H1 (cell line): ENCODE measurements around the gene ACBD6. TPM values are rescaled to one million over a fixed set of nuclear protein-coding genes. Genes with fewer than 3 reads are reported as not detected.
A peak's percentile ranks its signal among the peaks of the same experiment; 100 is the strongest.

Source experiments
- CTCF ChIA-PET: fragments of 300-600 bp; sonication (Branson Sonifier 250); formaldehyde crosslinking; loops from one replicate; lab custom pipeline; 2021; ENCODE audit not compliant: partially characterized antibody; lab: Charles Lee
- POLR2A ChIA-PET: fragments of 300-600 bp; sonication (Branson Sonifier 250); formaldehyde crosslinking; loops from one replicate; lab custom pipeline; 2021; ENCODE audit warnings: inconsistent platforms; ENCODE audit not compliant: partially characterized antibody; lab: Charles Lee
- DNase-seq, 2 experiments: peaks; one replicate each; pipeline versions ENCODE4 v3.0.0 to v3.0.0-alpha.2; 2010 to 2022; ENCODE audit warnings: low spot score in 2 of 2, low read depth in 1 of 2, mixed read lengths in 1 of 2
- FAIRE-seq: peaks from 2 replicates; lab custom pipeline; 2011; peaks lifted over from hg19 to GRCh38; lab: Jason Lieb, UNC
- H2AFZ ChIP-seq: 2 replicates; pipeline ENCODE4 v1.8.1; 2012; ENCODE audit warnings: low read length, inconsistent platforms
- H2AK5ac ChIP-seq: 2 replicates; pipeline ENCODE4 v1.6.1; 2013; ENCODE audit warnings: low read depth, low read length
- H2BK120ac ChIP-seq: replicated peaks from 2 replicates; pipeline ENCODE3; 2013; ENCODE audit warnings: low read depth, low read length, inconsistent platforms
- H2BK12ac ChIP-seq: 2 replicates; pipeline ENCODE4 v1.6.1; 2013; ENCODE audit warnings: low read depth, low read length
- H2BK15ac ChIP-seq: 2 replicates; pipeline ENCODE4 v1.6.1; 2013; ENCODE audit warnings: low read length
- H2BK20ac ChIP-seq: 2 replicates; pipeline ENCODE4 v1.6.1; 2013; ENCODE audit warnings: low read length
- H2BK5ac ChIP-seq: 2 replicates; pipeline ENCODE4 v1.6.1; 2013; ENCODE audit warnings: low read depth, low read length
- H3K14ac ChIP-seq: 2 replicates; pipeline ENCODE4 v1.6.1; 2013; ENCODE audit warnings: inconsistent platforms; ENCODE audit not compliant: insufficient read length
- H3K18ac ChIP-seq: 2 replicates; pipeline ENCODE4 v1.6.1; 2013; ENCODE audit warnings: low read length; ENCODE audit errors: extremely low read depth
- H3K23ac ChIP-seq: 2 replicates; pipeline ENCODE4 v1.6.1; 2013; ENCODE audit warnings: inconsistent platforms; ENCODE audit not compliant: insufficient read length
- H3K23me2 ChIP-seq: 2 replicates; pipeline ENCODE4 v1.6.1; 2013; ENCODE audit warnings: low read depth, low read length
- H3K27ac ChIP-seq: 2 replicates; pipeline ENCODE4 v1.6.1; 2011; ENCODE audit warnings: low read depth, low read length, inconsistent platforms
- H3K27me3 ChIP-seq, 4 experiments: replicated peaks in 1 of 4; 1 replicate in 1 of 4; 2 replicates in 3 of 4; pipeline versions ENCODE4 v1.6.1 to v1.8.1; 2011 to 2013; ENCODE audit warnings: low read length in 3 of 4, mild to moderate bottlenecking in 3 of 4, inconsistent platforms in 2 of 4, mixed read lengths in 2 of 4, moderate library complexity in 1 of 4; ENCODE audit not compliant: control insufficient read depth in 3 of 4, insufficient read depth in 3 of 4; ENCODE audit errors: extremely low read depth in 1 of 4
- H3K36me3 ChIP-seq, 4 experiments: 2 replicates each; pipeline versions ENCODE4 v1.6.1 to v1.8.1; 2011 to 2013; ENCODE audit warnings: mild to moderate bottlenecking in 4 of 4, low read length in 3 of 4, moderate library complexity in 2 of 4, control low read depth in 1 of 4, inconsistent platforms in 1 of 4; ENCODE audit not compliant: insufficient read depth in 4 of 4, control insufficient read depth in 2 of 4
- H3K4ac ChIP-seq: replicated peaks from 2 replicates; pipeline ENCODE3; 2013; ENCODE audit warnings: low read length, low read depth, mixed read lengths, inconsistent platforms; ENCODE audit not compliant: insufficient read length
- H3K4me1 ChIP-seq, 4 experiments: replicated peaks in 1 of 4; 1 replicate in 1 of 4; 2 replicates in 3 of 4; pipeline versions ENCODE4 v1.6.1 to v1.8.1; 2011 to 2013; ENCODE audit warnings: low read length in 3 of 4, inconsistent platforms in 2 of 4, mixed read lengths in 1 of 4; ENCODE audit not compliant: insufficient read depth in 4 of 4, control insufficient read depth in 3 of 4
- H3K4me2 ChIP-seq, 2 experiments: 2 replicates each; pipeline versions ENCODE4 v1.6.1 to v1.8.1; 2011 to 2013; ENCODE audit warnings: low read depth in 2 of 2, low read length in 2 of 2, control low read depth in 1 of 2, inconsistent platforms in 1 of 2, mild to moderate bottlenecking in 1 of 2; ENCODE audit not compliant: insufficient read depth in 1 of 2
- H3K4me3 ChIP-seq, 4 experiments: fragments of 200-600, 300-600 bp in 1 of 4; sonication (generic), shearing (Covaris generic), sonication (Bioruptor Twin) in 1 of 4; 2 replicates each; pipeline versions ENCODE4 v1.5.1 to v1.8.1; 2011 to 2016; ENCODE audit warnings: low read length in 4 of 4, low read depth in 3 of 4, control low read depth in 2 of 4, inconsistent platforms in 2 of 4, mild to moderate bottlenecking in 2 of 4, mixed read lengths in 1 of 4, moderate library complexity in 1 of 4; ENCODE audit not compliant: insufficient read depth in 2 of 4; ENCODE audit errors: extremely low read depth in 1 of 4
- H3K56ac ChIP-seq: replicated peaks from 2 replicates; pipeline ENCODE3; 2013; ENCODE audit warnings: low read depth, mild to moderate bottlenecking, mixed read lengths, low read length, inconsistent platforms; ENCODE audit not compliant: insufficient read length
- H3K79me1 ChIP-seq: 2 replicates; pipeline ENCODE4 v1.6.1; 2013; ENCODE audit warnings: low read depth, low read length, control low read depth
- H3K79me2 ChIP-seq, 2 experiments: 2 replicates each; pipeline versions ENCODE4 v1.6.1 to v1.8.1; 2012 to 2013; ENCODE audit warnings: low read length in 2 of 2, mild to moderate bottlenecking in 2 of 2, inconsistent platforms in 1 of 2; ENCODE audit not compliant: insufficient read depth in 2 of 2, control insufficient read depth in 1 of 2
- H3K9ac ChIP-seq, 4 experiments: replicated peaks in 1 of 4; 1 replicate in 1 of 4; 2 replicates in 3 of 4; pipeline versions ENCODE4 v1.6.1 to v1.8.1; 2011 to 2013; ENCODE audit warnings: low read depth in 3 of 4, low read length in 3 of 4, control low read depth in 2 of 4, mild to moderate bottlenecking in 2 of 4, moderate library complexity in 2 of 4, inconsistent platforms in 1 of 4; ENCODE audit errors: extremely low read depth in 1 of 4
- H3K9me3 ChIP-seq, 2 experiments: 2 replicates each; pipeline versions ENCODE4 v1.6.1 to v1.8.1; 2012 to 2013; ENCODE audit warnings: mild to moderate bottlenecking in 2 of 2, moderate library complexity in 2 of 2, control low read depth in 1 of 2, inconsistent platforms in 1 of 2, low read depth in 1 of 2, low read length in 1 of 2, mixed read lengths in 1 of 2; ENCODE audit not compliant: insufficient read depth in 2 of 2
- H4K20me1 ChIP-seq, 2 experiments: replicated peaks in 1 of 2; 2 replicates each; pipeline versions ENCODE3 to v1.8.1; 2011 to 2013; ENCODE audit warnings: inconsistent platforms in 2 of 2, low read length in 2 of 2, mild to moderate bottlenecking in 1 of 2; ENCODE audit not compliant: insufficient read depth in 2 of 2, control insufficient read depth in 1 of 2
- H4K5ac ChIP-seq: 2 replicates; pipeline ENCODE4 v1.6.1; 2013; ENCODE audit warnings: low read length, low read depth, mixed read lengths, inconsistent platforms; ENCODE audit not compliant: insufficient read length
- H4K8ac ChIP-seq: 2 replicates; pipeline ENCODE4 v1.8.0; 2013; ENCODE audit warnings: mild to moderate bottlenecking, moderate library complexity, low read length, inconsistent platforms; ENCODE audit not compliant: insufficient read depth; ENCODE audit errors: extremely low read depth
- H4K91ac ChIP-seq: replicated peaks from 2 replicates; pipeline ENCODE3; 2013; ENCODE audit warnings: low read length, mixed read lengths, inconsistent platforms; ENCODE audit not compliant: insufficient read length
- CHD2 ChIP-seq: IDR thresholded peaks from 2 replicates; pipeline ENCODE4 v1.6.1; 2012; ENCODE audit warnings: low read length, improper control_type of control experiment
- E2F6 ChIP-seq: IDR thresholded peaks from 2 replicates; pipeline ENCODE4 v1.6.1; 2012; ENCODE audit warnings: inconsistent platforms
- HDAC2 ChIP-seq, 2 experiments: fragments of 300-600 bp in 1 of 2; sonication (generic) in 1 of 2; IDR thresholded peaks; 2 replicates each; pipeline ENCODE4 v1.6.1; 2011 to 2012; ENCODE audit warnings: low read depth in 2 of 2, low read length in 2 of 2, mild to moderate bottlenecking in 2 of 2, moderate library complexity in 2 of 2, borderline replicate concordance in 1 of 2, inconsistent platforms in 1 of 2
- JUND ChIP-seq: IDR thresholded peaks from 2 replicates; pipeline ENCODE4 v1.6.1; 2011; ENCODE audit warnings: mild to moderate bottlenecking, improper control_type of control experiment, low read length
- NRF1 ChIP-seq: IDR thresholded peaks from 2 replicates; pipeline ENCODE4 v1.6.1; 2011; ENCODE audit warnings: mild to moderate bottlenecking, low read depth, low read length, improper control_type of control experiment
- RFX5 ChIP-seq: IDR thresholded peaks from 2 replicates; pipeline ENCODE4 v1.6.1; 2011; ENCODE audit warnings: low read depth, low read length, improper control_type of control experiment, borderline replicate concordance
- SIX5 ChIP-seq: IDR thresholded peaks from 2 replicates; pipeline ENCODE4 v1.6.1; 2011; ENCODE audit warnings: mild to moderate bottlenecking, low read depth, low read length
- SP1 ChIP-seq: IDR thresholded peaks from 2 replicates; pipeline ENCODE4 v1.6.1; 2011; ENCODE audit warnings: low read depth, low read length
- SP2 ChIP-seq: IDR thresholded peaks from 2 replicates; pipeline ENCODE4 v1.6.1; 2012; ENCODE audit warnings: mild to moderate bottlenecking, low read length, inconsistent platforms
- TCF12 ChIP-seq: IDR thresholded peaks from 2 replicates; pipeline ENCODE4 v1.6.1; 2011; ENCODE audit warnings: low read depth, mild to moderate bottlenecking, low read length
- WGBS, 2 experiments: shearing (Covaris generic) in 1 of 2; methylation state at CpG; one replicate each; pipeline versions ENCODE4 v1.1.6 to v1.1.7; 2013 to 2015; ENCODE audit warnings: low lambda C conversion rate in 2 of 2, mixed read lengths in 2 of 2, inconsistent platforms in 1 of 2, low coverage in 1 of 2, missing lambda C conversion rate in 1 of 2; ENCODE audit not compliant: insufficient replicate concordance in 2 of 2, insufficient coverage in 1 of 2, insufficient read length in 1 of 2; ENCODE audit errors: extremely low coverage in 1 of 2, missing lambda C conversion rate in 1 of 2; 5-methylcytosine and 5-hydroxymethylcytosine counted together
- polyA plus RNA-seq, 7 experiments: library from polyadenylated mRNA; depleted of rRNA in 3 of 7; stranded (reverse) in 5 of 7; unstranded in 2 of 7; fragments of >200 nt in 5 of 7; fragments of 200-250 nt in 2 of 7; gene quantifications; 1 replicate in 5 of 7; 2 replicates in 1 of 7; 4 replicates in 1 of 7; pipeline versions ENCODE4 v1.2.1 to v1.2.3, GENCODE V29; 2011 to 2013; ENCODE audit warnings: missing spikeins in 2 of 7, mixed read lengths in 2 of 7
- total RNA-seq: library from RNA; stranded (reverse); fragmentation: NEBNext Ultra II Directional; extraction: Animal tissue kit (Norgen Biotek cat#: 25700); gene quantifications from 2 replicates; pipeline ENCODE4 v1.2.1, GENCODE V29; 2021
- TF ChIP-seq, protein P1 (sequence below): IDR thresholded peaks from 2 replicates; pipeline ENCODE4 v1.6.1; 2011; ENCODE audit warnings: low read length, improper control_type of control experiment

The ACBD6 gene
- total and polyA plus RNA-seq, 2 of the 8 experiments (the other 6 are each of a cell fraction or from before 2014, with no cell fraction given), result 52.0 to 67.7 TPM

DNA sequence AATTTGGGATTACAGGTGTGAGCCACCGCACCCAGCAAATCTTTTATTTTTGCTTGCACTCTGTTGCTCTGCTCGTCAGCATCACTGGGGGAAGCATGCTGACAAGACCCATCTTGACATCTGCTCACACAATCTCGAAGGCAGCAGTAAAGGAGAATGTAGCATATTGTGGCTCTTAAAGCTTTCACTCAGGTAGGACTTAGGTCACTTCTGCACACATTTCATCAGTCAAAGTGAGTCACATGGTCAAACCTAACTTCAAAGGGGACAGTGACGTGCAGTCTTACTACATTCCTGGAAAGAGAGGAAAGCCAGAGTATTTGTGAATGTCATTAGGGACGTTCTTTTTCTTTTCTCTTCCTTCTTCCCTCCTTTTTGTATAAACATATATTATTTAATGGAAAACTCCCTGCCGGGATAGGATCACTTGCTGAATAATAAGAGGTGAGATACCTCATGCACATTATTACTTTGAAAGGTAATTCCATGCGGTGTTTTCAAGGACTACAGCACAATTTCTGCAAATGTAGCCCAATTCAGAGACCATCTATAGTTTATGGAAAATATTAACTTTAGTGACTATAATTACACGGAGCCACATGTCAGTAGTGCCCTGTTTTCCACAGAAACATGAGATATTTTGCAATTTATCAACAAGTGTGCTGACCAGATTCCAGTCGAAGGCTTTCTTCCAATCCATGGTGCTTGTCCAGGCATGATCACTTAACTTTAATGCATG, 19.3 kb upstream of the ACBD6 start:
- DNase-seq (no peak), FAIRE-seq (no peak)
- Histone ChIP-seq H4K91ac (no peak overlapping the region), H3K4ac (no peak overlapping the region), H2BK15ac (no peak overlapping the region), H2AK5ac (no peak overlapping the region), H3K36me3 (no peaks in the 10 kb centered on the region), H3K14ac (no peak overlapping the region), H3K27ac (no peak overlapping the region), H3K27me3 (no peaks in the 10 kb centered on the region), H3K18ac (no peak overlapping the region), H2BK5ac (peak overlapping the region; percentile 60), H3K9ac (no peak overlapping the region), H3K79me1 (no peaks in the 10 kb centered on the region), H2BK20ac (peak overlapping the region; percentile 96; the same call in 1 of the 2 replicates), H3K79me2 (no peaks in the 10 kb centered on the region), H3K9me3 (no peaks in the 10 kb centered on the region), H4K8ac (no peak overlapping the region), H2BK12ac (peak overlapping the region; percentile 45), H2AFZ (peak overlapping the region; percentile 34; the same call in 1 of the 2 replicates), H3K4me1 (peaks cover 0 to 8% (median 2%) of the 10 kb centered on the region in 4 experiments; a peak in 3 of 7 replicates), H4K5ac (no peak overlapping the region), H3K4me3 (no peak overlapping the region), H3K23ac (no peak overlapping the region), H3K56ac (no peak overlapping the region), H3K4me2 (peak overlapping the region in 1 of 2 experiments; percentile 38; a peak in 1 of 4 replicates), H2BK120ac (no peak overlapping the region), H4K20me1 (no peaks in the 10 kb centered on the region), H3K23me2 (no peaks in the 10 kb centered on the region)
- 81% methylated on average over 8 of the region's 9 CpGs; no CpG with 5 or more reads in 1 of the 2 experiments for WGBS, 2 experiments
- CTCF ChIA-PET, result interaction anchor here (0.6 to 4.0 kb wide), 5 partner anchors 11 to 442 kb away, joined by 3 to 26 read pairs (median 3); partner anchors contain the start of gene ACBD6
- POLR2A ChIA-PET, result interaction anchor here (0.7 to 3.3 kb wide), 4 partner anchors 9 to 390 kb away, joined by 3 to 21 read pairs (median 4); partner anchors contain the start of gene ACBD6
- TF ChIP-seq NRF1 (no peak), TCF12 (no peak), CHD2 (no peak), SP1 (no peak), SP2 (no peak), RFX5 (no peak), JUND (no peak), SIX5 (no peak), E2F6 (no peak), HDAC2 (IDR thresholded peaks at IDR 0.05; ENCODE audit: borderline replicate concordance in 1 of 2, low read depth in 2 of 2, low read length in 2 of 2) (no peak)
- TF ChIP-seq, protein P1, sequence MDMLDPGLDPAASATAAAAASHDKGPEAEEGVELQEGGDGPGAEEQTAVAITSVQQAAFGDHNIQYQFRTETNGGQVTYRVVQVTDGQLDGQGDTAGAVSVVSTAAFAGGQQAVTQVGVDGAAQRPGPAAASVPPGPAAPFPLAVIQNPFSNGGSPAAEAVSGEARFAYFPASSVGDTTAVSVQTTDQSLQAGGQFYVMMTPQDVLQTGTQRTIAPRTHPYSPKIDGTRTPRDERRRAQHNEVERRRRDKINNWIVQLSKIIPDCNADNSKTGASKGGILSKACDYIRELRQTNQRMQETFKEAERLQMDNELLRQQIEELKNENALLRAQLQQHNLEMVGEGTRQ, result no peak
